Lower leg skin (tissue), 4 donors: Measurements from ENCODE around the gene SMARCB1. TPM values are rescaled to one million over a fixed set of nuclear protein-coding genes. Genes with fewer than 3 reads are reported as not detected.

Experiments used
- DNase-seq, 2 donors: peaks; one replicate each; pipeline ENCODE4 v3.0.0-alpha.2; 2019; ENCODE audit warnings: low spot score in 2 of 2
- H3K4me3 ChIP-seq: fragments of 200-600 bp; sonication (generic); 2 replicates; pipeline ENCODE4 v1.5.1; 2017; ENCODE audit warnings: mild to moderate bottlenecking, low read depth; ENCODE audit not compliant: poor library complexity, severe bottlenecking
- CTCF ChIP-seq, 3 donors: fragments of 450-650 bp; IDR thresholded peaks; one replicate each; pipeline ENCODE4 v1.5.1; 2016; ENCODE audit warnings: antibody characterized with exemption in 3 of 3, mild to moderate bottlenecking in 3 of 3, moderate library complexity in 2 of 3
- POLR2A ChIP-seq, 2 donors: fragments of 450-650 bp; IDR thresholded peaks; one replicate each; pipeline ENCODE4 v1.6.1; 2016 to 2017; ENCODE audit warnings: antibody characterized with exemption in 2 of 2, mild to moderate bottlenecking in 1 of 2, moderate library complexity in 1 of 2
- WGBS, 2 donors: methylation state at CpG; one replicate each; pipeline ENCODE4 v1.1.5; 2018; 5-methylcytosine and 5-hydroxymethylcytosine counted together
- intact Hi-C: fragments of 100-400 bp; cut with DNase I; formaldehyde crosslinking; loops from one replicate; pipeline ENCODE4 v1.15.0; 2023; ENCODE audit warnings: low total_unique reads
- total RNA-seq, 4 donors: library from RNA; depleted of rRNA; stranded (reverse); fragments of >200 nt; gene quantifications; one replicate each; pipeline ENCODE4 v1.1.0, GENCODE V29; 2016

The SMARCB1 gene
- total RNA-seq, 4 donors from 2014 or later: 52.2 to 61.6 (median 55.2) TPM

- 94 to 96% methylated on average over 9 to 14 of the region's 14 CpGs for WGBS, 2 donors
- no peak for TF ChIP-seq CTCF (IDR thresholded peaks at IDR 0.05)
- no peak for TF ChIP-seq POLR2A (IDR thresholded peaks at IDR 0.05)
- intact Hi-C loops: no loop called here
- no peak for DNase-seq
- no peak overlapping the region for H3K4me3 ChIP-seq
These were observed 42.3 kb upstream of the SMARCB1 start for GRCh38 chr22:23744485-23744884.

- intact Hi-C loops: no loop called here
- DNase-seq: no peak
- H3K4me3 ChIP-seq: no peak overlapping the region
- WGBS, 2 donors: 87 to 92% methylated on average over 6 of the region's 6 CpGs
- TF ChIP-seq CTCF (IDR thresholded peaks at IDR 0.05) (no peak), POLR2A (IDR thresholded peaks at IDR 0.05) (no peak)
These were observed 41.0 kb upstream of the SMARCB1 start for GRCh38 chr22:23745791-23746190.

GRCh38 chr22:23749841-23750301, 36.9 kb upstream of the SMARCB1 start:
- no peak overlapping the region for H3K4me3 ChIP-seq
- 31 to 34% methylated on average over 12 of the region's 12 CpGs for WGBS, 2 donors
- intact Hi-C loops: no loop called here
- TF ChIP-seq POLR2A (IDR thresholded peaks at IDR 0.05) (no peak), CTCF (IDR thresholded peaks at IDR 0.05) (no peak)
- no peak for DNase-seq

GRCh38 chr22:23750367-23750713, 36.4 kb upstream of the SMARCB1 start:
- WGBS, 2 donors: 27 to 31% methylated on average over 5 of the region's 5 CpGs
- H3K4me3 ChIP-seq: peak overlapping the region; percentile 47

GRCh38 chr22:23750714-23751440, 35.9 kb upstream of the SMARCB1 start, which contains the start of gene ZNF70:
TSS of gene ZNF70 (minus strand) at chr22:23751112. CDS start at chr22:23745140, 5,972 bp downstream.
- WGBS, 2 donors: 0% methylated on average over 17 to 44 of the region's 78 CpGs
- H3K4me3 ChIP-seq: peak within 1 kb of the TSS; percentile 47
- no peak for TF ChIP-seq CTCF (IDR thresholded peaks at IDR 0.05)
- TF ChIP-seq POLR2A (IDR thresholded peaks at IDR 0.05): no peak
- peak; percentile 78 to 95 for DNase-seq
- intact Hi-C loops: no loop called here

More at GRCh38 chr22:23750367-23750713, 36.4 kb upstream of the SMARCB1 start:
- DNase-seq: no peak
- intact Hi-C loops: no loop called here
- no peak for TF ChIP-seq CTCF (IDR thresholded peaks at IDR 0.05)
- TF ChIP-seq POLR2A (IDR thresholded peaks at IDR 0.05): no peak
